Neural crest cell (in vitro differentiated cells): ENCODE data around the gene CPSF6. TPM values are rescaled to one million over a fixed set of nuclear protein-coding genes. Genes with fewer than 3 reads are reported as not detected.
"Not testable (repeated sequence)": the region's sequence is repeated elsewhere in the genome, so short reads cannot be mapped to it uniquely, and the experiment has no call there.

Experiments used
- DNase-seq: peaks from one replicate; pipeline ENCODE4 v3.0.0; 2021; ENCODE audit warnings: low read depth, mixed read lengths, low spot score
- H3K27ac Mint-ChIP-seq: one replicate; pipeline ENCODE4 v1.8.0; 2021; ENCODE audit warnings: mild to moderate bottlenecking, mixed read lengths; ENCODE audit not compliant: unreplicated experiment
- H3K27me3 Mint-ChIP-seq: 2 replicates; pipeline ENCODE4 v1.8.0; 2021; ENCODE audit warnings: low read depth, mild to moderate bottlenecking, mixed read lengths
- H3K36me3 Mint-ChIP-seq: 2 replicates; pipeline ENCODE4 v1.8.0; 2021; ENCODE audit warnings: low read depth, mild to moderate bottlenecking, mixed read lengths
- H3K4me1 Mint-ChIP-seq: 2 replicates; pipeline ENCODE4 v1.8.0; 2021; ENCODE audit warnings: mixed read lengths
- H3K4me3 Mint-ChIP-seq: one replicate; pipeline ENCODE4 v1.8.0; 2021; ENCODE audit warnings: mild to moderate bottlenecking, mixed read lengths
- H3K9me3 Mint-ChIP-seq: 2 replicates; pipeline ENCODE4 v1.8.0; 2021; ENCODE audit warnings: mixed read lengths
- CTCF ChIP-seq: fragments of 200-600 bp; sonication (generic); conservative IDR thresholded peaks from 2 replicates; pipeline ENCODE4 v1.5.0; 2021; ENCODE audit warnings: antibody characterized with exemption, mild to moderate bottlenecking
- total RNA-seq: library from RNA; stranded (reverse); gene quantifications from 2 replicates; pipeline ENCODE4 v1.2.1, GENCODE V29; 2021

CPSF6 gene
- total RNA-seq, 1 donor from 2014 or later, result 172 TPM

- Mint-ChIP-seq H3K4me3 (no peak overlapping the region), H3K27me3 (peaks cover 7% of the 10 kb centered on the region), H3K4me1 (peaks cover 5% of the 10 kb centered on the region), H3K36me3 (peaks cover 6% of the 10 kb centered on the region), H3K9me3 (peaks cover 7% of the 10 kb centered on the region), H3K27ac (no peak overlapping the region)
- DNase-seq, result no peak
- no peak for TF ChIP-seq CTCF
Measured at GRCh38 chr12:69298133-69298532, 58.8 kb downstream of the CPSF6 start.

- Mint-ChIP-seq H3K27me3 (peaks cover 4% of the 10 kb centered on the region), H3K9me3 (peaks cover 9% of the 10 kb centered on the region), H3K4me3 (no peak overlapping the region), H3K27ac (no peak overlapping the region), H3K4me1 (peaks cover 5% of the 10 kb centered on the region), H3K36me3 (peaks cover 6% of the 10 kb centered on the region)
- no peak for DNase-seq
- no peak for TF ChIP-seq CTCF
Measured at GRCh38 chr12:69298947-69299346, 59.6 kb downstream of the CPSF6 start.

GRCh38 chr12:69304284-69304683 lies 64.9 kb downstream of the CPSF6 start:
- peaks cover 17% of the 10 kb centered on the region for H3K9me3 Mint-ChIP-seq
- no peak for TF ChIP-seq CTCF
- H3K27ac Mint-ChIP-seq, result no peak overlapping the region

GRCh38 chr12:69309461-69309860 lies 70.1 kb downstream of the CPSF6 start:
- TF ChIP-seq CTCF, result no peak
- Mint-ChIP-seq H3K27ac (no peak overlapping the region), H3K4me3 (no peak overlapping the region), H3K27me3 (no peaks in the 10 kb centered on the region), H3K36me3 (peaks cover 8% of the 10 kb centered on the region), H3K9me3 (peaks cover 18% of the 10 kb centered on the region), H3K4me1 (no peaks in the 10 kb centered on the region)
- no peak for DNase-seq

More at GRCh38 chr12:69304284-69304683, 64.9 kb downstream of the CPSF6 start:
- H3K36me3 Mint-ChIP-seq, result peaks cover 11% of the 10 kb centered on the region
- H3K4me3 Mint-ChIP-seq, result no peak overlapping the region
- H3K4me1 Mint-ChIP-seq, result peaks cover 5% of the 10 kb centered on the region
- no peak for DNase-seq
- H3K27me3 Mint-ChIP-seq, result no peaks in the 10 kb centered on the region

- H3K36me3 Mint-ChIP-seq, result peaks cover 12% of the 10 kb centered on the region
- no peak overlapping the region for H3K27ac Mint-ChIP-seq
- peaks cover 20% of the 10 kb centered on the region for H3K9me3 Mint-ChIP-seq
- no peaks in the 10 kb centered on the region for H3K27me3 Mint-ChIP-seq
- no peaks in the 10 kb centered on the region for H3K4me1 Mint-ChIP-seq
- no peak for TF ChIP-seq CTCF
- DNase-seq, result no peak
- H3K4me3 Mint-ChIP-seq, result no peak overlapping the region
Measured at GRCh38 chr12:69313209-69313608, 73.8 kb downstream of the CPSF6 start.

GRCh38 chr12:69316784-69317183 lies 77.4 kb downstream of the CPSF6 start:
- peaks cover 27% of the 10 kb centered on the region for H3K9me3 Mint-ChIP-seq
- H3K4me3 Mint-ChIP-seq, H3K4me1 Mint-ChIP-seq, DNase-seq, H3K27ac Mint-ChIP-seq, H3K27me3 Mint-ChIP-seq: not testable (repeated sequence)
- peaks cover 18% of the 10 kb centered on the region for H3K36me3 Mint-ChIP-seq

GRCh38 chr12:69317233-69317632 lies 77.9 kb downstream of the CPSF6 start:
- H3K27me3 Mint-ChIP-seq, H3K27ac Mint-ChIP-seq, H3K4me1 Mint-ChIP-seq, DNase-seq, H3K4me3 Mint-ChIP-seq: not testable (repeated sequence)
- peaks cover 27% of the 10 kb centered on the region for H3K9me3 Mint-ChIP-seq
- peaks cover 18% of the 10 kb centered on the region for H3K36me3 Mint-ChIP-seq
